GM19397 (cell line): Measurements from ENCODE around the gene ZBTB8B.

Source experiments
- ATAC-seq: cut with Tn5 transposase; IDR thresholded peaks from one replicate; pipeline ENCODE4 v1.9.1; 2021; ENCODE audit warnings: mild to moderate bottlenecking, moderate library complexity; ENCODE audit not compliant: unreplicated experiment

ZBTB8B gene

DNA sequence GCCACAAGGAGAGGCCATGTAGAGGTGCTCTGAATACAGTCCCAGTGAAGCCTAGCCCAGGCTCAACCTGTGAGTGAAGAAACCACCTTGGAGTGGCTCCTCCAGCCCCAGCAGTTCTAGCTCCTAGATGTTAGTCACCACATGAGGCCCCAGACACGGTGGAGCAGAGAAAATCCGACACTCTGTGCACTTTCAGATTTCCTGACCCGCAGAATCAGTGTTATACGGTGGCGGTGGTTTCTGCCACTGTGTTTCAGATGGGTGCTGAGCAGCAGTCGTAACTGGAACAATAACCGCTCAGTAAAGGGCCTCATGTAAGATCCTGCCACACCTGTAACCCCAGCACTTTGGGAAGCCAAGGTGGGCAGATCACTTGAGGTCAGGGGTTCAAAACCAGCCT is 38.3 kb downstream of the ZBTB8B start:
- no peak for ATAC-seq

DNA sequence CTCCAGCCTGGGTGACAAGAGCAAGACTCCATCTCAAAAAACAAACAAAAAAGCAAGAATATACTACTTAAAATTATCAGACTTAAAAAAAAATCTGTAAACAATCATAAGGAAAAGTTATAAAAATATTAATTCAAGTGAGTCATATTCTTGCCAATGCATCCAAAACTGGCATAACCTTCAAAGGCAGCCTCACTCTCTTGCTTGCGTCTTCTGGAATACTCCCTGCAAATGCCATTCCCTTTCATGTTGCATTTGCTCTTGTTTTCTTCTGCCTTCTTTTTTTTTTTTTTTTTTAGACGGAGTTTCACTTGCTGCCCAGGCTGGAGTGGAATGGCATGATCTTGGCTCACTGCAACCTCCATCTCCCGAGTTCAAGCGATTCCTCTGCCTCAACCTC is 42.1 kb downstream of the ZBTB8B start:
- no peak for ATAC-seq

DNA sequence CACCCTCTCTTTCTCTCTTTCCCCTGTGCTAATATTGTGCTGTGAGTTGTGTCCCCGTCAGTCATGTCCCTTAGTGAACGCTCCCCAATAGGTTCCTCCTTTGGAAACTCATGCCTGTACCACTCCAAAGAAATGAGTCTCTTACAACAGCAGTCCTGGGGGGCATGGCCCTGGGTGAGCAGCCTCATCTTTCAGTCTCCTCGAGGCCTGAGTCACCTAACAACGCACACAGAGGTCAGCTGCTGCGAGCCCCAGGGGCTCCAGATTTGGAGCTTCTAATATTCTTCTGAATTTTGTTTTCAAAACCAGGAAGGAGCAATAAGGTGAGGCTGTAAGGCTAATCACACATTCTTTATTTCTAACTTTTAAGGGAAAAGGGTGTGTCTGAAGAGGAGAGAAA is 43.9 kb downstream of the ZBTB8B start:
- no peak for ATAC-seq

DNA sequence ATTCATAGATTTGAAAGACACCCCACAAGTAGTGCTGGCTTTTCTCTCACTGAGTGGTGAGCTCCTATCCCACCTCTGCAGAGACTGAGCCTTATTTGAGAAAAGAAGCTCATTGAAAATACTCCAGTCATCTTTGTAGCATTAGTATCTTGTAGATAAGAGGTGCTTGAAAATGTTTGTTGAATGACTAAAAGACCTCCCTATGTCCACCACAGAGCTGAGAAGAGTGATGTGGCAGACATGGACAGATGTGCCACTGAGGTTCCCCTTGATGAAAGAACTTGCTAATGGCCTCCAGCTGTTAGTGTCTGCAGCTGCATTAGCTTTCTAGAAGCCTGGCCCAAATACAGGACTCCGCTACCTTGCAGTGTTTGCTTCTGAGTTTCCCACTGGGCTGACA is 45.1 kb downstream of the ZBTB8B start:
- ATAC-seq = no peak
